HepG2 (cell line): ENCODE data around the gene GRB10. TPM values are rescaled to one million over a fixed set of nuclear protein-coding genes. Genes with fewer than 3 reads are reported as not detected.
A peak's percentile ranks its signal among the peaks of the same experiment; 100 is the strongest.

ENCODE experiments used
- ATAC-seq: fragments of 200-7000 bp; cut with Tn5 transposase; 3 replicates; pipeline ENCODE4 v1.9.1; 2020; ENCODE audit warnings: mild to moderate bottlenecking, moderate library complexity
- BruUV-seq: library from RNA; stranded (reverse); fragments of 400-500 nt; replicated peaks from 2 replicates; lab custom pipeline; 2021; lab: Mats Ljungman, UMichigan
- CTCF ChIA-PET: fragments of 300-600 bp; formaldehyde crosslinking; extraction: SDS; loops from one replicate; lab custom pipeline; 2021; ENCODE audit warnings: low total read pairs, inconsistent platforms, low intra/inter-chr PET ratio; lab: Yijun Ruan, JAX
- POLR2A ChIA-PET: fragments of 350-600 bp; sonication (Branson Sonifier 250); formaldehyde crosslinking; loops from one replicate; lab custom pipeline; 2020; ENCODE audit warnings: antibody characterized with exemption, inconsistent platforms; lab: Yijun Ruan, JAX
- DNase-seq: peaks from one replicate; pipeline ENCODE4 v3.0.0-alpha.2; 2015; ENCODE audit warnings: low spot score
- FAIRE-seq: peaks from 3 replicates; lab custom pipeline; 2011; peaks lifted over from hg19 to GRCh38; lab: Jason Lieb, UNC
- H2AFZ ChIP-seq: one replicate; pipeline ENCODE4 v1.6.1; 2011; ENCODE audit warnings: low read length, inconsistent platforms
- H3K27ac ChIP-seq: fragments of 300-600 bp; 3 replicates; pipeline ENCODE4 v1.8.0; 2011; ENCODE audit warnings: mixed run types, mild to moderate bottlenecking, mixed read lengths, low read length, inconsistent platforms; ENCODE audit not compliant: insufficient read depth; ENCODE audit errors: extremely low read length
- H3K27me3 ChIP-seq, 2 experiments: fragments of 200-600 bp in 1 of 2; 2 replicates in 1 of 2; 3 replicates in 1 of 2; pipeline versions ENCODE4 v1.6.0 to v1.8.0; 2011; ENCODE audit warnings: low read length in 2 of 2, mild to moderate bottlenecking in 2 of 2, moderate library complexity in 2 of 2, inconsistent platforms in 1 of 2; ENCODE audit not compliant: insufficient read depth in 2 of 2, control insufficient read depth in 1 of 2
- H3K36me3 ChIP-seq, 2 experiments: fragments of 200-600 bp in 1 of 2; replicated peaks in 1 of 2; 2 replicates in 1 of 2; 3 replicates in 1 of 2; pipeline versions ENCODE4 v1.5.1 to v1.8.0; 2011; ENCODE audit warnings: low read length in 2 of 2, inconsistent platforms in 1 of 2; ENCODE audit not compliant: insufficient read depth in 2 of 2, control insufficient read depth in 1 of 2
- H3K4me1 ChIP-seq: 2 replicates; pipeline ENCODE4 v1.5.1; 2012; ENCODE audit warnings: low read length, inconsistent platforms; ENCODE audit not compliant: insufficient read depth
- H3K4me2 ChIP-seq: 2 replicates; pipeline ENCODE4 v1.6.0; 2011; ENCODE audit warnings: low read depth, low read length, inconsistent platforms
- H3K4me3 ChIP-seq, 3 experiments: fragments of 200-600 bp in 1 of 3; sonication (generic), shearing (Covaris generic) in 1 of 3; replicated peaks in 1 of 3; 2 replicates each; pipeline ENCODE4 v1.5.1; 2011 to 2016; ENCODE audit warnings: low read length in 3 of 3, inconsistent platforms in 2 of 3, low read depth in 2 of 3, mild to moderate bottlenecking in 2 of 3, control low read depth in 1 of 3, mixed read lengths in 1 of 3; ENCODE audit not compliant: insufficient read depth in 1 of 3
- H3K79me2 ChIP-seq: one replicate; pipeline ENCODE4 v1.6.1; 2011; ENCODE audit warnings: low read length, inconsistent platforms; ENCODE audit not compliant: insufficient read depth
- H3K9ac ChIP-seq: 2 replicates; pipeline ENCODE4 v1.6.0; 2011; ENCODE audit warnings: mild to moderate bottlenecking, low read depth, low read length, inconsistent platforms; ENCODE audit not compliant: insufficient read depth
- H3K9me3 ChIP-seq: 2 replicates; pipeline ENCODE4 v1.5.1; 2012; ENCODE audit warnings: mild to moderate bottlenecking, low read length
- H4K20me1 ChIP-seq: 2 replicates; pipeline ENCODE4 v1.6.0; 2011; ENCODE audit warnings: inconsistent platforms, mild to moderate bottlenecking, low read length, moderate library complexity; ENCODE audit not compliant: insufficient read depth
- KMT2B ChIP-seq: IDR thresholded peaks from 2 replicates; pipeline ENCODE4 v1.6.1; 2016; ENCODE audit warnings: missing genetic modification reagents, missing compliant biosample characterization
- MLLT10 ChIP-seq: sonication (generic); formaldehyde crosslinking; IDR thresholded peaks from 2 replicates; pipeline ENCODE4 v1.4.0; 2020; ENCODE audit warnings: missing genetic modification reagents
- MXI1 ChIP-seq: IDR thresholded peaks from 3 replicates; pipeline ENCODE4 v1.6.1; 2012; ENCODE audit warnings: low read depth, low read length, inconsistent platforms, borderline replicate concordance
- NCOA1 ChIP-seq: sonication (generic); formaldehyde crosslinking; IDR thresholded peaks from 2 replicates; pipeline ENCODE4 v1.9.0; 2021; ENCODE audit warnings: missing genetic modification reagents
- NCOR1 ChIP-seq: fragments of 200-600 bp; sonication (generic); IDR thresholded peaks from 2 replicates; pipeline ENCODE4 v1.7.0; 2017; ENCODE audit warnings: antibody characterized with exemption, low read length, borderline replicate concordance
- SMARCE1 ChIP-seq: fragments of 450-650 bp; IDR thresholded peaks from 2 replicates; pipeline ENCODE4 v1.6.1; 2017; ENCODE audit warnings: borderline replicate concordance
- SPEN ChIP-seq: sonication (generic); formaldehyde crosslinking; IDR thresholded peaks from 2 replicates; pipeline ENCODE4 v1.5.1; 2020; ENCODE audit warnings: low read depth, mild to moderate bottlenecking, missing genetic modification reagents
- TOPORS ChIP-seq: sonication (generic); formaldehyde crosslinking; IDR thresholded peaks from 2 replicates; pipeline ENCODE4 v1.8.0; 2023; ENCODE audit warnings: mild to moderate bottlenecking, missing genetic modification reagents
- ZFP90 ChIP-seq: sonication (generic); formaldehyde crosslinking; IDR thresholded peaks from 2 replicates; pipeline ENCODE4 v1.8.0; 2022; ENCODE audit warnings: missing genetic modification reagents, mild to moderate bottlenecking, inconsistent platforms, borderline replicate concordance
- ZNF180 ChIP-seq: sonication (generic); formaldehyde crosslinking; IDR thresholded peaks from 2 replicates; pipeline ENCODE4 v1.4.0; 2020; ENCODE audit warnings: low read depth, missing genetic modification reagents, borderline replicate concordance
- ZNF546 ChIP-seq: sonication (generic); formaldehyde crosslinking; conservative IDR thresholded peaks from 2 replicates; pipeline ENCODE4 v1.8.1; 2023; ENCODE audit warnings: mild to moderate bottlenecking, missing genetic modification reagents
- ZNF652 ChIP-seq: IDR thresholded peaks from 2 replicates; pipeline ENCODE4 v1.6.1; 2016; ENCODE audit warnings: low read depth, borderline replicate concordance
- ZNF720 ChIP-seq: sonication (generic); formaldehyde crosslinking; IDR thresholded peaks from 2 replicates; pipeline ENCODE4 v1.4.0; 2020; ENCODE audit warnings: missing genetic modification reagents
- WGBS: methylation state at CpG from one replicate; pipeline ENCODE4 v1.1.6; 2017; ENCODE audit warnings: low lambda C conversion rate; 5-methylcytosine and 5-hydroxymethylcytosine counted together
- in situ Hi-C: cut with HindIII; loops from 2 replicates; pipeline ENCODE4 v1.10.0; 2017; ENCODE audit warnings: low pct_unique_long_range_greater_than_20kb; ENCODE audit not compliant: extremely low pct_ligation_motif_present
- intact Hi-C: fragments of 100-400 bp; cut with micrococcal nuclease; formaldehyde crosslinking; loops from one replicate; pipeline ENCODE4 v1.10.0; 2022; ENCODE audit not compliant: unreplicated experiment
- polyA plus RNA-seq, 8 experiments: library from polyadenylated mRNA; depleted of rRNA in 3 of 8; stranded (reverse) in 7 of 8; unstranded in 1 of 8; fragments of >200 nt; fragmentation: Illumina TruSeq in 4 of 8; extraction: Trizol in 4 of 8; gene quantifications; 2 replicates each; pipeline versions ENCODE4 v1.2.1 to v1.2.3, GENCODE V29; 2011 to 2016; ENCODE audit warnings: low read depth in 4 of 8, missing spikeins in 1 of 8, mixed read lengths in 1 of 8; ENCODE audit not compliant: insufficient read depth in 1 of 8
- total RNA-seq, 5 experiments: library from RNA; depleted of rRNA; stranded (reverse); fragments of >200 nt; fragmentation: Illumina TruSeq; extraction: Trizol; gene quantifications; 2 replicates each; pipeline ENCODE4 v1.2.3, GENCODE V29; 2016; ENCODE audit warnings: low read depth in 1 of 5
- TF ChIP-seq, protein P1 (sequence below): sonication (generic); formaldehyde crosslinking; IDR thresholded peaks from 2 replicates; pipeline ENCODE4 v1.5.0; 2020; ENCODE audit warnings: missing genetic modification reagents
- TF ChIP-seq, protein P2 (sequence below), 2 experiments: sonication (generic) in 1 of 2; formaldehyde crosslinking in 1 of 2; IDR thresholded peaks; 2 replicates each; pipeline versions ENCODE4 v1.4.0 to v1.6.1; 2018 to 2020; ENCODE audit warnings: missing genetic modification reagents in 2 of 2, borderline replicate concordance in 1 of 2, low read depth in 1 of 2, mild to moderate bottlenecking in 1 of 2, missing biosample characterization in 1 of 2
- TF ChIP-seq, protein P3 (sequence below): sonication (generic); formaldehyde crosslinking; IDR thresholded peaks from 2 replicates; pipeline ENCODE4 v1.8.0; 2022; ENCODE audit warnings: mild to moderate bottlenecking, missing genetic modification reagents, borderline replicate concordance
- TF ChIP-seq, protein P4 (sequence below): sonication (generic); formaldehyde crosslinking; IDR thresholded peaks from 2 replicates; pipeline ENCODE4 v1.4.0; 2020; ENCODE audit warnings: mild to moderate bottlenecking, missing genetic modification reagents
- TF ChIP-seq, protein P5 (sequence below): sonication (generic); formaldehyde crosslinking; IDR thresholded peaks from 2 replicates; pipeline ENCODE4 v1.4.0; 2020; ENCODE audit warnings: missing genetic modification reagents

The GRB10 gene
- total and polyA plus RNA-seq, 2 of the 13 experiments (the other 11 are each of a cell fraction or from before 2014, with no cell fraction given), result 4.0 to 6.8 TPM

DNA sequence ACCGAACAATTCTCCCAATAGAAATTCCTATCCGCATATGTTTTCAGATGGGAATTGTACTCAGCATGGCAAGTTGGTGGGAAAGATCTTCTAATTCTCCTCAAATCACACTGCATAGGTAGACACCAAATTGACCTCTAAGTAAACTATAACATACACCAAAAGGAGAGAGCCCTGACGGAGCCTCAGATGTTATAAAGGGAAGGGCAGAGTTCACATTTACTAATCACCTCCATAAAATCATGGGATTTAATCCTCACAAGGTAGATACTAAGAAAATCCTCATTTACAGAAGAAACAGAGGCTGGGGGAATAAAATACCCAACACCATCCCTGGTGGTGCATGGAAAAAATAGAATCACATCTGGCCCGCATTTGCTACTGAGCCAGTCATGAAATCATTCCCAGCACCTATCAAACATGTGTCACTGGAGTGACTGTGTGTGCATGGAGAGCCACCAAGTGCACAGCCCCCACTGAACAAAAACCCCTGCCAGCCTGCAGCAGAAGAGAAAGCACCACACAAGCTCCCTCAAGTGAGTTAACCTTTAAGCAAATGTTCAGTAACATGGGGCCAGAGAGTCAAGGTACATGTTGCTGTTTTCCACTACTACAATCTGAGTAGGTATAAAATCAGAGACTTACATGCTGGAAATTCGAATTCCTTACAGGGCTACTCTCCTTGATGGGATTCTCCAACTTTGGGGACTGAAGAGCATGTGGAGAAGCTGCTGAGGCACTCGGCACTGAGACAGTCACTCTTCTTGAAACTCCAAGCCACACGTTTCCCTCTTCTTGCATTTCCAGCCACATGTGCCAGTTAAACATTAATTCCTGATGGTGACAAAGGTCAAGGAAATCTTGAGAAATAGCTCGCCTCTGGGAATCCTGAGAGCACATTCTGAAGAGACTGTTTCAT is 217.8 kb downstream of the GRB10 start, which contains the start of gene DDC:
Gene DDC, minus strand, starts transcription at position 766 of the 919 bp plus-strand sequence. CDS start 21,320 bp downstream, outside the sequence.
- no TSS peak for BruUV-seq
- intact Hi-C loops, result loop anchor here (5.0 kb wide), 1 partner anchor 112 kb away; no protein-coding TSS in a partner anchor
- WGBS, result 1% methylated on average over 8 of the region's 8 CpGs
- TF ChIP-seq SMARCE1 (no peak), ZFP90 (CRISPR knock-in tag) (0 out of 2 replicates have a peak, but pooled peaks have one; percentile 20), SPEN (CRISPR knock-in tag) (no peak; the same call in 1 of the 2 replicates), KMT2B (CRISPR knock-in tag) (no peak), NCOR1 (peak; percentile 82; the same call in 1 of the 2 replicates), TOPORS (no peak), NCOA1 (no peak), MXI1 (no peak; the same call in 2 of the 3 replicates), MLLT10 (CRISPR knock-in tag) (no peak), ZNF652 (CRISPR knock-in tag) (no peak), ZNF720 (CRISPR knock-in tag) (no peak), ZNF546 (CRISPR knock-in tag) (no peak), ZNF180 (no peak)
- TF ChIP-seq, protein P1, sequence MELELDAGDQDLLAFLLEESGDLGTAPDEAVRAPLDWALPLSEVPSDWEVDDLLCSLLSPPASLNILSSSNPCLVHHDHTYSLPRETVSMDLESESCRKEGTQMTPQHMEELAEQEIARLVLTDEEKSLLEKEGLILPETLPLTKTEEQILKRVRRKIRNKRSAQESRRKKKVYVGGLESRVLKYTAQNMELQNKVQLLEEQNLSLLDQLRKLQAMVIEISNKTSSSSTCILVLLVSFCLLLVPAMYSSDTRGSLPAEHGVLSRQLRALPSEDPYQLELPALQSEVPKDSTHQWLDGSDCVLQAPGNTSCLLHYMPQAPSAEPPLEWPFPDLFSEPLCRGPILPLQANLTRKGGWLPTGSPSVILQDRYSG (CRISPR knock-in tag), result no peak
- TF ChIP-seq, protein P2, sequence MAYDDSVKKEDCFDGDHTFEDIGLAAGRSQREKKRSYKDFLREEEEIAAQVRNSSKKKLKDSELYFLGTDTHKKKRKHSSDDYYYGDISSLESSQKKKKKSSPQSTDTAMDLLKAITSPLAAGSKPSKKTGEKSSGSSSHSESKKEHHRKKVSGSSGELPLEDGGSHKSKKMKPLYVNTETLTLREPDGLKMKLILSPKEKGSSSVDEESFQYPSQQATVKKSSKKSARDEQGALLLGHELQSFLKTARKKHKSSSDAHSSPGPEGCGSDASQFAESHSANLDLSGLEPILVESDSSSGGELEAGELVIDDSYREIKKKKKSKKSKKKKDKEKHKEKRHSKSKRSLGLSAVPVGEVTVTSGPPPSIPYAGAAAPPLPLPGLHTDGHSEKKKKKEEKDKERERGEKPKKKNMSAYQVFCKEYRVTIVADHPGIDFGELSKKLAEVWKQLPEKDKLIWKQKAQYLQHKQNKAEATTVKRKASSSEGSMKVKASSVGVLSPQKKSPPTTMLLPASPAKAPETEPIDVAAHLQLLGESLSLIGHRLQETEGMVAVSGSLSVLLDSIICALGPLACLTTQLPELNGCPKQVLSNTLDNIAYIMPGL (CRISPR knock-in tag; IDR thresholded peaks at IDR 0.05; ENCODE audit: borderline replicate concordance in 1 of 2, low read depth in 1 of 2), result no peak; a peak in 1 of 4 replicates
- TF ChIP-seq, protein P3, sequence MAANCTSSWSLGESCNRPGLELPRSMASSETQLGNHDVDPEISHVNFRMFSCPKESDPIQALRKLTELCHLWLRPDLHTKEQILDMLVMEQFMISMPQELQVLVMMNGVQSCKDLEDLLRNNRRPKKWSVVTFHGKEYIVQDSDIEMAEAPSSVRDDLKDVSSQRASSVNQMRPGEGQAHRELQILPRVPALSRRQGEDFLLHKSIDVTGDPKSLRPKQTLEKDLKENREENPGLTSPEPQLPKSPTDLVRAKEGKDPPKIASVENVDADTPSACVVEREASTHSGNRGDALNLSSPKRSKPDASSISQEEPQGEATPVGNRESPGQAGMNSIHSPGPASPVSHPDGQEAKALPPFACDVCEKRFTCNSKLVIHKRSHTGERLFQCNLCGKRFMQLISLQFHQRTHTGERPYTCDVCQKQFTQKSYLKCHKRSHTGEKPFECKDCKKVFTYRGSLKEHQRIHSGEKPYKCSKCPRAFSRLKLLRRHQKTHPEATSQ (CRISPR knock-in tag), result no peak
- TF ChIP-seq, protein P4, sequence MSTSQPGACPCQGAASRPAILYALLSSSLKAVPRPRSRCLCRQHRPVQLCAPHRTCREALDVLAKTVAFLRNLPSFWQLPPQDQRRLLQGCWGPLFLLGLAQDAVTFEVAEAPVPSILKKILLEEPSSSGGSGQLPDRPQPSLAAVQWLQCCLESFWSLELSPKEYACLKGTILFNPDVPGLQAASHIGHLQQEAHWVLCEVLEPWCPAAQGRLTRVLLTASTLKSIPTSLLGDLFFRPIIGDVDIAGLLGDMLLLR (CRISPR knock-in tag), result no peak
- TF ChIP-seq, protein P5, sequence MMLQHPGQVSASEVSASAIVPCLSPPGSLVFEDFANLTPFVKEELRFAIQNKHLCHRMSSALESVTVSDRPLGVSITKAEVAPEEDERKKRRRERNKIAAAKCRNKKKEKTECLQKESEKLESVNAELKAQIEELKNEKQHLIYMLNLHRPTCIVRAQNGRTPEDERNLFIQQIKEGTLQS (CRISPR knock-in tag), result no peak

More for the DNA sequence above, 217.8 kb downstream of the GRB10 start, which contains the start of gene DDC:
- Histone ChIP-seq H3K9me3 (no peaks in the 10 kb centered on the region), H3K36me3 (no peaks in the 10 kb centered on the region), H3K4me2 (peak within 1 kb of the TSS; percentile 87), H3K27ac (peak within 1 kb of the TSS; percentile 83), H3K4me3 (peak within 1 kb of the TSS; percentile 50 to 68 (median 58)), H4K20me1 (no peaks in the 10 kb centered on the region), H2AFZ (peak within 1 kb of the TSS; percentile 59), H3K9ac (peak within 1 kb of the TSS; percentile 62), H3K4me1 (peaks cover 64% of the 10 kb centered on the region), H3K27me3 (no peaks in the 10 kb centered on the region), H3K79me2 (peaks cover 19% of the 10 kb centered on the region)
- DNase-seq, result peak; percentile 81
- FAIRE-seq, result peak; percentile 94
- ChIA-PET POLR2A (interaction anchor here (0.6 to 2.5 kb wide), 15 partner anchors 9 to 122 kb away, joined by 3 to 28 read pairs (median 8); no protein-coding TSS in a partner anchor), CTCF (no interaction called here)
- in situ Hi-C loops, result no loop called here
- ATAC-seq, result peak; percentile 60
